ENCODE results near the gene USP6NL.

DNA sequence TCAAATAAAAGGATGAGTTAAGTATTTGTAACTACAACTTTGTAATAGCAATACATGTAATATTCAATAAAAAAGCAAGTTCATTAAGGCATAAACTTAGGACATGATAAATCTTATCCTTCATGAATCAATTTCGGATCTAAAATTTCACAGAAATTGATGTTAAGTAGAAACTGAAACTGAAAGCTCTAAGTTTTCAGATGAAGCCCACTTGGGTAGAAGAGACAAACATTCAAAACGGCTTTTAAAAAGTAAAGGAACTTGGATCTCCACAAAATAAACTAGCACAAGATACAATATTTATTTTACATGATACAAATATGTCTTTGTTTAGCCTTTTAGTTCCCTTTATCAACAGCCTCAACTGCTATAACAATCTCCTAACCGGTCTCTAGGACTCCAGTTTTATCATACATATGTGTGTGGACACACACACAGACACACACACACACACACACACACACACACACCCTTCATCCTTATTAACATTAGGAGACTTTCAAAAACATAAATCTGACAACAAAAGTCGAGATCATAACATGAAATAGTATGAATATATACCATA, 83.7 kb downstream of the USP6NL start:
- TF ChIP-seq, protein P1, sequence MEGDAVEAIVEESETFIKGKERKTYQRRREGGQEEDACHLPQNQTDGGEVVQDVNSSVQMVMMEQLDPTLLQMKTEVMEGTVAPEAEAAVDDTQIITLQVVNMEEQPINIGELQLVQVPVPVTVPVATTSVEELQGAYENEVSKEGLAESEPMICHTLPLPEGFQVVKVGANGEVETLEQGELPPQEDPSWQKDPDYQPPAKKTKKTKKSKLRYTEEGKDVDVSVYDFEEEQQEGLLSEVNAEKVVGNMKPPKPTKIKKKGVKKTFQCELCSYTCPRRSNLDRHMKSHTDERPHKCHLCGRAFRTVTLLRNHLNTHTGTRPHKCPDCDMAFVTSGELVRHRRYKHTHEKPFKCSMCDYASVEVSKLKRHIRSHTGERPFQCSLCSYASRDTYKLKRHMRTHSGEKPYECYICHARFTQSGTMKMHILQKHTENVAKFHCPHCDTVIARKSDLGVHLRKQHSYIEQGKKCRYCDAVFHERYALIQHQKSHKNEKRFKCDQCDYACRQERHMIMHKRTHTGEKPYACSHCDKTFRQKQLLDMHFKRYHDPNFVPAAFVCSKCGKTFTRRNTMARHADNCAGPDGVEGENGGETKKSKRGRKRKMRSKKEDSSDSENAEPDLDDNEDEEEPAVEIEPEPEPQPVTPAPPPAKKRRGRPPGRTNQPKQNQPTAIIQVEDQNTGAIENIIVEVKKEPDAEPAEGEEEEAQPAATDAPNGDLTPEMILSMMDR (optimal IDR thresholded peaks at IDR 0.05 in 1 of 3, IDR thresholded peaks at IDR 0.05 in 1 of 3, conservative IDR thresholded peaks at IDR 0.05 in 1 of 3; ENCODE audit: extremely low read depth in 1 of 3, insufficient read depth in 2 of 3, low read length in 3 of 3), result no peak
- no peak for TF ChIP-seq EZH2 (IDR thresholded peaks at IDR 0.05; ENCODE audit: low read length)
